Lower lobe of right lung (tissue), 2 donors: ENCODE measurements around the gene MTMR8. TPM values are rescaled to one million over a fixed set of nuclear protein-coding genes. Genes with fewer than 3 reads are reported as not detected.
"Not testable (repeated sequence)": the region's sequence is repeated elsewhere in the genome, so short reads cannot be mapped to it uniquely, and the experiment has no call there.

ENCODE experiments used
- ATAC-seq, 2 donors: fragments of 200-7000 bp; cut with Tn5 transposase; one replicate each; pipeline ENCODE4 v1.9.1; 2020 to 2022; ENCODE audit warnings: mild to moderate bottlenecking in 2 of 2, moderate library complexity in 2 of 2
- DNase-seq: peaks from one replicate; pipeline ENCODE4 v3.0.0-alpha.2; 2020
- H3K27ac ChIP-seq: fragments of 200-600 bp; one replicate; pipeline ENCODE4 v1.8.0; 2022
- H3K27me3 ChIP-seq: fragments of 200-600 bp; one replicate; pipeline ENCODE4 v1.8.0; 2022; ENCODE audit warnings: low read depth
- H3K36me3 ChIP-seq: fragments of 200-600 bp; one replicate; pipeline ENCODE4 v1.8.0; 2022; ENCODE audit warnings: mild to moderate bottlenecking
- H3K4me1 ChIP-seq: fragments of 200-600 bp; one replicate; pipeline ENCODE4 v1.8.0; 2022
- H3K4me3 ChIP-seq: fragments of 200-600 bp; one replicate; pipeline ENCODE4 v1.8.0; 2022; ENCODE audit warnings: mild to moderate bottlenecking
- H3K9me3 ChIP-seq: fragments of 200-600 bp; one replicate; pipeline ENCODE4 v1.8.0; 2022
- CTCF ChIP-seq: fragments of 200-600 bp; IDR thresholded peaks from one replicate; pipeline ENCODE4 v1.8.0; 2022; ENCODE audit warnings: antibody characterized with exemption, mild to moderate bottlenecking
- intact Hi-C: fragments of 100-400 bp; cut with DNase I; formaldehyde crosslinking; loops from one replicate; pipeline ENCODE4 v1.11.0; 2022
- total RNA-seq: library from RNA; stranded (reverse); fragmentation: NEBNext Ultra II Directional; extraction: Animal tissue kit (Norgen Biotek cat#: 25700); gene quantifications from one replicate; pipeline ENCODE4 v1.2.1, GENCODE V29; 2021
- donor health status: DM: no; HTN: yes; CAD: no; lungs with severe emphysema.

MTMR8 gene
- total RNA-seq, 1 donor from 2014 or later: 1.9 TPM

- Histone ChIP-seq H3K4me1 (no peaks in the 10 kb centered on the region), H3K27me3 (no peaks in the 10 kb centered on the region), H3K36me3 (no peaks in the 10 kb centered on the region), H3K4me3 (no peak overlapping the region), H3K27ac (no peak overlapping the region), H3K9me3 (peaks cover 2% of the 10 kb centered on the region)
- no peak for DNase-seq
- no peak for TF ChIP-seq CTCF
- no peak for ATAC-seq
- intact Hi-C loops: no loop called here
Measured at GRCh38 chrX:64389489-64389888, 5.8 kb downstream of the MTMR8 start.

GRCh38 chrX:64380789-64381188 is 14.5 kb downstream of the MTMR8 start:
- DNase-seq, H3K27me3 ChIP-seq, H3K4me1 ChIP-seq, H3K9me3 ChIP-seq, H3K27ac ChIP-seq, H3K36me3 ChIP-seq, ATAC-seq, intact Hi-C loops, H3K4me3 ChIP-seq: not testable (repeated sequence)

GRCh38 chrX:64379924-64380323 is 15.3 kb downstream of the MTMR8 start:
- intact Hi-C loops: no loop called here
- peaks cover 10% of the 10 kb centered on the region for H3K9me3 ChIP-seq
- no peak overlapping the region for H3K4me3 ChIP-seq
- no peak overlapping the region for H3K27ac ChIP-seq
- H3K27me3 ChIP-seq: no peaks in the 10 kb centered on the region
- no peak for TF ChIP-seq CTCF
- no peaks in the 10 kb centered on the region for H3K36me3 ChIP-seq
- no peak for DNase-seq
- ATAC-seq: no peak
- no peaks in the 10 kb centered on the region for H3K4me1 ChIP-seq

- intact Hi-C loops: no loop called here
- H3K27me3 ChIP-seq: no peaks in the 10 kb centered on the region
- H3K36me3 ChIP-seq: no peaks in the 10 kb centered on the region
- DNase-seq (no peak), ATAC-seq (no peak)
- no peak for TF ChIP-seq CTCF
- no peaks in the 10 kb centered on the region for H3K4me1 ChIP-seq
- H3K9me3 ChIP-seq: peaks cover 4% of the 10 kb centered on the region
- no peak overlapping the region for H3K27ac ChIP-seq
- no peak overlapping the region for H3K4me3 ChIP-seq
Measured at GRCh38 chrX:64377753-64378152, 17.5 kb downstream of the MTMR8 start.

- Histone ChIP-seq H3K4me3 (no peak overlapping the region), H3K4me1 (no peaks in the 10 kb centered on the region), H3K27ac (no peak overlapping the region), H3K36me3 (peaks cover 3% of the 10 kb centered on the region), H3K27me3 (no peaks in the 10 kb centered on the region), H3K9me3 (no peaks in the 10 kb centered on the region)
- TF ChIP-seq CTCF: no peak
- DNase-seq: no peak
- no peak for ATAC-seq
- intact Hi-C loops: no loop called here
Measured at GRCh38 chrX:64352081-64352480, 43.2 kb downstream of the MTMR8 start.

- Histone ChIP-seq H3K4me3 (no peak overlapping the region), H3K9me3 (no peaks in the 10 kb centered on the region), H3K4me1 (no peaks in the 10 kb centered on the region), H3K27me3 (no peaks in the 10 kb centered on the region), H3K27ac (no peak overlapping the region), H3K36me3 (peaks cover 3% of the 10 kb centered on the region)
- DNase-seq (no peak), ATAC-seq (no peak)
- no peak for TF ChIP-seq CTCF
- intact Hi-C loops: no loop called here
Measured at GRCh38 chrX:64350521-64350920, 44.7 kb downstream of the MTMR8 start.
